Measurements from ENCODE around the gene SSR3.
"Not testable (repeated sequence)": the region's sequence is repeated elsewhere in the genome, so short reads cannot be mapped to it uniquely, and the experiment has no call there.

The SSR3 gene

DNA sequence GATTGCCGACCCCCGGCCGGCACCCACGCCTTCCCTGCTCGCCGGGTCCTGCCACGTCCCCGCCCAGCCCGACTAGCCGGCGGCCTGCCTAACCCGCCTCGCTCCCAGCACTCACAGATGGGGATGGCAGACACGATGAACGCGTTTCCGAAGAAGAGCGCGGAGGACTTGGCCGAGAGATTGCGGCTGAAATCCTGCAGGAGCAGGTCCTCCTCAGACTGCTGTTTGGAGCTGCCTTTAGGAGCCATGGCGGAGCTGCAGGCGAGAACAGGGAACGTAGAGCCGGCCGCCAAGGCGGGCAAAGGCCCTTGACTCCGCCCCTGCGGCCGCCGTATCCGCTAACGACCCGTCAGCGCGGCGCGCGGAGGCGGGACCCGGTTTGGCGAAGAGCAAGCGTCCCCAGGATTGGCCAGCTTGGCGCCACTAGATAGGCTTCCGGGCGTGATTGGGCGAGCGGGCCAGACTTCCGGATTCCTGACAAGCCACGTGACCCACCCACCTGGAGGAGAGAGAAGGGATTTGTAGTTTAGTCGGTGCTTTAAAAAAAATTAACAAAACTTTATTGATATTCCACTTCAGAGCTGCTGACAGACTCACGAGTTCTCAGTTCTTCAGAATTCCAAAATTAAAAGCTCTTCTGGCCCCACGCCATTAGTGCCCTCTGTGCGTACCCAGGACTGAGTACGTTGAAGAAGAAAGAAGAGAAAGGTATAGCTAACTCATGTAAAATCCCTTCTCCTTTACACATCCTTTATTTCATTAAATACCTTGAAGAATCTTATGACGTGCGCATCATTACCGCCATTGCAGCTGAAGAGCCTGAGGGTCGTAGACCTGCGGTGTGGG is at the start of gene SSR3:
SSR3 (minus strand) TSS at position 276 of the 846 bp plus-strand sequence; CDS start at position 248, 28 bp downstream.
- DNase-seq, result peak; percentile 94

DNA sequence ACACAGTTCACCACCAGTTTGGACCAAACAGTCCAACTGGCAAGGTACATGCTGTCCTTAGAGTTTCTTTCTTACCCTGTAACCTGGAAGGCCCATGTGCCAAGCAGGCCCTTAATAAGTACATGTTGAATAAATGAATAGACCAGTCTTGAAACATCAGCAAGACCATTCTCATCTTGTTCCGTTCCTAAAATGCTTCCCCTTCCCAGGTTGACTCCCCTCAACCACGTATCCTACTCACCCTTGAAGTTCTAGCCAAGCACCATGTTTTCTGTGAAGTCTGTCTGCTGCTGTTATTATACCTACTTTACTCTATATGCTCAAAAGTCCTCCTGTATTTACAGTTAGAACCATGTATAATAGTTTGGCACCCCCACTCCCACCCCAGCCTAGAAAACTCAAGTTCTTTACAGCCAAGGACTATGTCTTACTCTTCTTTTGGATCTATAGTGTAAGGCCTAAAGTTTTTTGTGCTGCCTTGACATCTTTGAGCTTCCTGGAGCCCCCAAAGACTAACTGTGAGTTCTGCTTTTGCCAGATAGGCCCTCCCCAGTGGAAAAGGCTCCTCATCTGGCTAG is 49.2 kb upstream of the SSR3 start:
- DNase-seq, result no peak

DNA sequence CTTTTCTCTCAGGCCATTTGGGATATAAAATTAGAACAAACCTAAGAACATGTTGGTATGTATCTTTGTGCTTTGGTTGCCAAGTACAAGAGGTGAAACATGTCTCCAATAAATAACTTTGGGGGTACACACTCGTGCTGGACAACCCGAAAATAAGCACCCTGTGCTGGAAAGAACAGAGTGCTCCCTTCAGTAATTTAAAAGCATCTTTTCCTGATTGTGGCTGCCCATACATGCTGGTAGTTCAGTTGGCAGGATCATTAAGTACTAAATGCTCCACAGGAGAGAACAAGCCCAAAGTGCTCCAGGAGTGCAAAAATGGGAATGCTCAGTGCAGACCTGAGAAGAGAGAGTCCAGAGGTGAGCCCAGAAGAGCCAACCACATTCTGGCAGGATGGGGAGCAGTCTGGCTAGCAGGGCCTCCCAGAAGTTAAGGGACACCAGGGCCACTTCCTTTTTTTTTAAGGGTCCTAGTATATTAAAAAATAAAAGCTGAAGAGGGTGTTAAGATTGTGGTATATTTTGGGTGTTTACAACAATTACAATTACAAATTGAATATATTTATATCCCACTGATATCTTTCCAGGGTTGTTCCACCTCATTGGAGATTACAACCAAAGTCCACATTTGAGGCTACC is 48.6 kb upstream of the SSR3 start:
- DNase-seq, result no peak

DNA sequence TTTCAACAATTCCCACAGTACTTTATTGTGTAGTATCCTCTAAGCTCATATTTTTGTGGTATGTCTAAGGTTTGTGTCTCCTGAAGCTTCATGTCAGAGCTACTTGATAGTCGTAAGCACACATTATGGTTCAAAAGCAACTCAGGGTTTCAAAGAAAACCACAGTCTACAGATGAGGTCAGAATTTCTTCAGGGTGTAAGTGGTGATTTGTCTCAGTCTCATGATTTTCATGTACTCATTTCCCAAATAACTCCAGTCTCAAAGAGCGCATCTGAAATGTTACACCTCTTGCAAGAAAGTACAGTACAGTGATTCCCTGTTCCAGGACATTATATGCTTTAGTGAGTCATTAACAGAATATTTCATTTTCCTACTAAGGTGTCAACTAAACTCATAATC is 47.5 kb upstream of the SSR3 start:
- no peak for DNase-seq

DNA sequence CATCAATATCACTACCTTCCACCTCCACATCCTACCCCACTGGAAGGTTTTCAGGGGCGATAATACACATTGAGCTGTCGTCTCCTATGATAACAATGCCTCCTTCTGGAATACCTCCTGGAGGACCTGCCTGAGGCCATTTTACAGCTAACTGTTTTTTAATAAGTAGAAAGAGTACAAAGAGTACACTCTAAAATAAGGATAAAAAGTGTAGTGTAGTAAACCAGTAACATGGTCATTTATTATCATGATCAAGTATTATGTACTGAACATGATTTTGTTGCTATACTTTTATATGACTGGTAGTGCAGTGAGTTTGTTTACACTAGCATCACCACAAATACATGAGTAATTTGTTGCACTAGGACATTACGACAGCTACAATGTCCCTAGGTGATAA is 46.6 kb upstream of the SSR3 start:
- DNase-seq, result no peak

DNA sequence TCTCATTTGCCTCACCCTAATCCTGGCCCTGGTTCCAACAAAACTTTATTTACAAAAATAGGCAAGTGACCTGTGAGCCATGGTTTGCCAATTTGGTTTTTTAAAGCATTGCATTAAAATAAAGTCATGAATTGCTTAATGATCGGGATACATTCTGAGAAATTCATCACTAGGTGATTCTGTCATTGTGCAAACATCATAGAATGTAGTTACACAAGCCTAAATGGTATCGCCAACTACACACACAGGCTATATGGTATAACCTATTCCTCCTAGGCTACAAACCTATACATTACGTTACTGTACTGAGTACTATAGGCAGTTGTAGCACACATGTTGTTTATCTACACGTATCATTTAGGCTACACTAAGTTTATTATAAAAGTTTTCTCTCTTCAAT is 45.9 kb upstream of the SSR3 start:
- DNase-seq, result no peak

DNA sequence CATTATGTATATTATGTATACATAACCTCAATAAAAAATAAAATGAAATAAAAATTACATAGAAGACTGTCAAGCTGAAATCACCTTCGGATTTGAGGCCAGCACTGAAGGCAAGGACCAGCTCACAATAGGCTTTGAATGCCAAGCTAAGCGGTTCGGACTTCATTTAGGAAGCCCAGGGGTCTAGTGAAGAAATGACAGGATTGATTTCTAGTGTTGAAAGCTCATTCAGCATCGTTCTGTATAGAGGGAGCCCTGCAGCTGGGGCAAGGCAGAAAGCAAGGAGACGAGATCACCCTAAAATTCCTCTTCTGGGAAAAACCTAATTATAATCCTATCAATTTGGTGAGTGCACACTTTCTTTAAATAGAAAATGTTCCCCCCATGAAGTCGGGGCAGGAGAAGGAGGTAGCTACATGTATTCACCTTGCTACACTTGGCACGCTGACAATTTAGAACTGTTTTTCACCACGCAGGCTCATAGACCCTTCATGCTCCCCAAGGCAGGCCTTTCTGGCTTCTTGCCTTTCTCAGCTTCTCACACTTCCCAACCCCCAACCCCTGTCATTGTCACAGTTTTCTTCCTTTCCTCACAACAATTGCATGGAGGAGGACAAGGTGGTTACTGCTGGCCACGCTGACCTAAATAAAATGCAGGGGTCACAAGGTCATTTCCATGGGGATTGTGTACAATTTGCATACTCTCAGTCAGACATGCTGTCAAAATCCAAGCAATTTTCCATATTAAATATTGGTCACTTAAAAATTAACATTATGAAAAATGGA is 44.4 kb upstream of the SSR3 start:
- no peak for DNase-seq

DNA sequence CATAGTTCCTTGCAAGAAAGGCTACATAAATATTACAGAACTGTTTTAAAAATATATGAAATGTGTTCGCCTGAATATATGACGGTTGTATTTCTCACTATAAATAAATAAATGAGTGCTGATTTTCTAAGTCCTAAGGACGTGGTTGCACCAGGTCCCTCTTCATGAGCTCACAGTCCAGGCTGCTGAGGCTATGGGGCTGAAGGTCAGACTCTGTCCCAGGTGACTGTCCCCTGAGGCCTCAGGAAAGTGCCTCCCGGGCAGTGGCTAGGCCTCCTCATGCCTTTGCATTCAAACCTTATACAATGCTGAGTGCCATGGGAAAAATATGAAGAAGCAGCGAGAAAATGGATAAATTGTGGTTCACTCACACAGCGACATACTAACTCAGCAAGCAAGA is 43.5 kb upstream of the SSR3 start:
- no peak for DNase-seq

GRCh38 chr3:156594219-156594683 is 39.3 kb upstream of the SSR3 start:
- no peak for DNase-seq

DNA sequence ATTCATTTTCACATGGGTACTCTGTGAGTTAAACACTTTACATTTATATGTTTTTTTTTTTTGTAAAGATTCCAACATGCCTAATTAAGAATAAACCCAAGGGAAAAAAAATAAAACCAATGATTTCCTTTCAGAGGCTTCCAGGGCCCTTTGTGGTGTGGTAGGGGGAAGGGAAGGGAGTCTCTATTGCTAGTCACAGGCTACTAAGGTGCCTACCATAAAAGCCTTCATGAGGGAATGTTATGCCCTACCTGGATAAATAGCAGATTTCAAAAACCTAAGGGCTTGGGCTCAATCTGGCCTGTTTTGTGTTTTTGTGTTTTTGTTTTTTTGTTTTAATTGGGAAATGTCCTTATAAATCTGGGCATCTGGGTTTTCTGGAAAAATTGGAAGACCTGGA is 38.9 kb upstream of the SSR3 start:
- no peak for DNase-seq

DNA sequence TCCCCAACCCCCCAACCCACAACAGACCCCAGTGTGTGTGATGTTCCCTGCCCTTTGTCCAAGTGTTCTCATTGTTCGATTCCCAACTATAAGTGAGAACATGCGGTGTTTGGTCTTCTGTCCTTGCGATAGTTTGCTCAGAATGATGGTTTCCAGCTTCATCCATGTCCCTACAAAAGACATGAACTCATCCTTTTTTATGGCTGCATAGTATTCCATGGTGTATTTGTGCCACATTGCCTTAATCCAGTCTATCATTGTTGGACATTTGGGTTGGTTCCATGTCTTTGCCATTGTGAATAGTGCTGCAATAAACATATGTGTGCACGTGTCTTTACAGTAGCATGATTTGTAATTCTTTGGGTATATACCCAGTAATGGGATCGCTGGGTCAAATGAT is 34.9 kb upstream of the SSR3 start:
- DNase-seq, result not testable (repeated sequence)

DNA sequence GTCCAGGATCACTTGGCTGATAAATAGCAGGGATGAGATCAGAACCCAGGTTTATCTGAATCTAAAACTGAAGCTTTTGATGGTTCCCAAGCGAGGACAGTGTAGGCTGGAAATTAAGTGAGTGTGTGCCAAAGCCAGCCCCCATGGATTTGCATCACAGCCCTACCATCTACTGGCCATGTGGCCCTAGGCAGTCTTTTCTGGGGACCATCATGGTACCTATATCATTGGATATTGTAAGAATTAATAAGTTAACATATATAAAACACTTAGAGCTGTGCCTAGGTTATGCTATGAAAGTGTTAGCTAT is 32.8 kb upstream of the SSR3 start:
- no peak for DNase-seq

- no peak for DNase-seq
Measured at GRCh38 chr3:156586905-156587759, 32.2 kb upstream of the SSR3 start.

DNA sequence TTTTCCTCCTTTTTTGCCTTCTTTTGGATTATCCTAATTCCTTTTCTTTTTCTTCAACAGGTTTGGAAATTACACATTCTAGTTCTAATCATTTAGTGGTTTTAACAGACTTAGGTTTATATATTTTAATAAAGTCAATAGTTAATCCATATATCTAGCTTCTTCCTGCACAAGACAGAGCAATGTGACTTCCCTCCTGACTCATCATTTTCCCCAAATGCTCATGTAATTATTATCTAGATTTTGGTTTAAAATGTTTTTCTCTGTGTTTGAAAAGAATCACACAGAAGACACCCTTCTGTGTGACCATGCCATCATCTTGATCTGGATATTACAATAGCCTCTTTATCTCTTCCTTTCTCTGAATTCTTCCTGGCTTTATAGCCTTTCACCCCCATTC is 28.6 kb upstream of the SSR3 start:
- no peak for DNase-seq

GRCh38 chr3:156582532-156583183 is 27.7 kb upstream of the SSR3 start:
- DNase-seq, result no peak

DNA sequence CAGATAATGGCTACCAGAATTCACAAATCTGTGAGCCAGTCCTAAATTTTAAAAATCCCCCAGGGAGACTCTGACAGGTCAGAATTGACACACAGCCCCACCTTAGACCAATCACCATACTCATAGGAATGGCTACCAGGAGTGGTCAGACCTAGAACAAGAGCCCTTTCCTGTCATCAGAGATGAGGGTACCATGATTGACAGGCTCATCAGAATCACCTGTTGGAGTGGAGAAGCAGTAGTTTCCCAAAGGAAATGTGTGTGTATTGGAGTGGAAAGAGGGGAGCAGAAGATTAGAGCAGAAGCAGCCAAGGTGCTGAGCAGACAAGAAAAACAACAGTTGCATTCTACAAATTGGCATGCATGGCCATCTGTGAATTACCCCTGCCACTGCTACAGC is 27.0 kb upstream of the SSR3 start:
- DNase-seq, result no peak

DNA sequence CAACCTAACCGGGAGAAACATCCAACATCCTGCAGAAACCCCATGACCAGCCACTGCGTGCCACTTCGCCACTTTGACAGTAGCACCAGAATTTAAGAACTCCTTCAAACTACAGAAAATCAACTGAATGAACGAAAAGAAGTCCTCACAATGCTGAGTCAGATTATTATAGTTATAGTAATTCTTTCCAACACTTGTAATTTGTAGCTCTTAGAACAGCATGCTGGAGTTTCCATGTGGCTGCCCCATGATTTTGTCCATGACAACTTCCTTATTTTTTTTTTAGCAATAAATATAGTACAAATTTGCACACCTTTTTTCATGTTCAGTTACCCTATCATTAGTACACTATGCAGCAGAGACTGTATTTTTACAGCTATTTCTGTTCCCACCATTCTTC is 26.1 kb upstream of the SSR3 start:
- no peak for DNase-seq

- DNase-seq, result no peak
Measured at GRCh38 chr3:156579427-156579851, 24.5 kb upstream of the SSR3 start.

GRCh38 chr3:156577736-156578135 is 22.8 kb upstream of the SSR3 start:
- DNase-seq, result no peak

- no peak for DNase-seq
Measured at GRCh38 chr3:156576651-156577348, 21.9 kb upstream of the SSR3 start.

DNA sequence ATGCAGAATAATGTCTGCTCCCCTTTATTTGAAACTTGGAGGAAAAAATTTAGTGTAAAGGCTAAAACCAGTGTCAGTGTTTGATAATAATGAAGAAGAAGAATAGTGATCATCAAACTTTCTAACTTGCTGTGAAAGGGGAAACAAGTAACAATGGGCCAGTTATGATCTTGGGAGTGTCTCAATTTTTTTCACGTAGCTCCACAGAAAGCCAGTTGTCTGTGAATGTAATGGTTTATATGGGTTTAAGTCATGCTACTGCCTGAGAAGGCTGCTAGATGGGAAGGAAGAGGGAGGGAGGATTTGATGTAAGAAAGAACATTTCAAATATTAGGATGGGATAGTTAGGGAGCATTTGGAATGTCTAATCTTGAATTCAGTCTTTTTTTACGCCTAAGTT is 21.1 kb upstream of the SSR3 start:
- DNase-seq, result no peak

Data from NCI-H2029 treated with DMSO at 0.1 percent for 48 hours (cell line).